ENCODE measurements around the gene GUK1.
"Not testable (repeated sequence)": the region's sequence is repeated elsewhere in the genome, so short reads cannot be mapped to it uniquely, and the experiment has no call there.

GUK1 gene

DNA sequence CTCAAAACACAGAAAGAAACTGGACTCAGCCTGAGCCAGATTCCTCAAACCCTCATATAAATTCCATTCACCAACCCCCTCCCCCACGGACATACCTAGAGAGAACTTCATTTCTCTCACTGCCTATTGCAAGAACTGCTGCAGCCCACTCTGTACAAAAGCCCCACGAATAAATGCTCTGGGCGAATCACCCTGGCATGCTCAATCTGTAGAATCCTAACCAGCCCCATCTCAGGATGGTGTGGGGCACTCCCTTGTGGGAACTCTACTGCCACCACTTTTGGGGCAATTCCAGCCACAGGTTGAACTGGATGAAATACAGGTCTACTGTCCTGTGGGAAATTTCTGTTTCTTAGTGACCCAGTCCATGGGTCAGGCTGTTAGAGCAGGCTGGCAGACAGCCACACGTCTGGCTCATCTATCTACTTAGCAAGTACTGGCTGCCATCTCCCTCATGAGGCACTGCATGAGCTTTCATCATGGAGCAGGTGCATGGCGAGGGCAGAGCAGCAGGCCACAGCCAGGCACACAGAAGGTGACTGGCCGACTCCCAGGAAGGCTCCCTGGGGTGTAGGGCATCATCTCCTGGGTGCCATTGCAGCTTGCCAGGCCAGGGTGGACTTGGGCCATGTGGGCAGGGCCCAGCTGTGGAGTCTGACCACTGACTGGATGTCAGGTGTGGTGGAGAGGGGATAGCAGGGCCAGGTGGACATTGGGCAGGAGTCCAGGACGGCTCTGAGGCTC, 35.4 kb upstream of the GUK1 start:
- no peak for DNase-seq

- DNase-seq = no peak
Observed at GRCh38 chr1:228105270-228105995, 34.6 kb upstream of the GUK1 start.

DNA sequence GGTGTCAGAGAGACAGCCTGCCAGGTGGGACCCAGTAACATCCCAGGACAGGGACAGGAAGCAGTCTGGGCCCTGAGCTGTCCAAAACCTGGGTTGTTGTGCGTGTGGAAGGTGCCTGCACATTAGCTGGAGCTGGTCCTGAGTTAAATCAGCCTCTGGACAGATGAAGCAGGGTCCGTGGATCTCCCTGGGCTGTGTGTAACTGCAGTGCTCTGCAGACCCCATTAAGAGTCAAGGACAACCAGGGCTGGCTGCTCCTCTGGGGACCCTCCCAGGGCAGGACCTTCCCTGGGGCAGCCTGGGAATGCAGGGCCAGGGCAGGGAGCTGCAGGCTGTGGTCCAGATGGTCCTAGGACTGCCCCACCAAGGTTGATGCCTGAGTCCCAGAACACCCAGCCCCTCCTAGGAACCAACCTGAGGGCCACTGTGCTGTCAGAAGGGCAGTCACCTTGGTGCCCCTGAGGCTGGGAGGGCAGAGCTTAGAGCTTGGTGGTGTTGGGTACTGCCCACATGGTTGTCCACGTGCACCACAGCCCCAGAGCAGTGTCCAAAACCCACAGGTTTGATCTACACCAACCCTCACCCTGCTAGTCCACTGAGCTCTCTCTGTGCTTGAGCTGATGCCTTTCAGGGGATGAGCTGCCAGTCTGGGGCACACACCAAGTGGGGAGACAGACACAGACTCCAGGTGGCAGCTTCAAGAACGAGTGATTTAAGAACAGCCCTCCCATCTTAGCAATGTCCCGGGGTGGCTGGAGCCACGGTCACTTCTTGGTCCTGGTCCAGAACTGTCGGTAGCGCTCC, 33.9 kb upstream of the GUK1 start:
- DNase-seq = no peak

DNA sequence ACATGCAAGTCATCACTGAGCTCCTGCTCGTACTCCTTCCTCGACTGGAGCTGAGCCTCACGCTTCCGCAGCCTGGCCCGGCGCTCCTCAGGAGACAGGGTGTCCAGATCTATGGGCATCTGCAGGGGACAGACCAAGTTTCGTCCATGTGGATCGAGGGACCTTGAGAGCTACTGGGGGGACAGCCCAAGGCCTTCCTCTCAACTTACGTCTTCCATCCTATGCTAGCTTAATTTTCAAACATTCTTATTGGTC, 33.4 kb upstream of the GUK1 start:
- DNase-seq = no peak

GRCh38 chr1:228107636-228108035, 32.4 kb upstream of the GUK1 start:
- DNase-seq = no peak

DNA sequence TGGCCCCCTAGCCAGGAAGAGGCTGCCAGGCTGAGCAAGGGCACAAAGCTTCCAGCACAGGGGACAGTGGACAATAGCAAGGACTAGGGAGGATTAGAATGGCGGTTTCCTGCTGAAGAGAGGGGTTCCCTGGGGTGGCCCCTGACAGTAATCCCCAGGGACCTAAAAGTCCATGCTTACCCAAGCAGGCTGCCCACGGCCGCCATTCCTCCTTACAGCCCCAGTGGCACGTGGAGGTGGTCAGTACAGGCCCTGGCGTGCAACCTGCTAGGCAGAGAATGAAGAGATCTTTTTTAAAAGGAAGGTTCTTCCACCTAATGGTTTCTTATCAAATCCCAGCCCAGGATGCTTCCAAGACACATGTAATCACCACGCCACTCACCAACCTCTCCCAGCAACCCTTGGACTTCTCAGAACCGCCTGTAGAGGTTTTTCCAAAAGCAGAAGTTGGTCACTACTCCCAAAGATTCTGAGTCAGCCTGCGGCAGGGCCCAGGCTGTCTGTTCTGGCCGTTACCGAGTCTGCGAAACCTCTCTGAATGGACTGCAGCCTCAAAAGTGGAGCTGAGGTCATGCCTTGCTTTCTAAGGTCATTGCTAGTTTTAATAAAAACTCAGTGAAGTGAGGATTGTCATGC, 31.9 kb upstream of the GUK1 start:
- DNase-seq = no peak

GRCh38 chr1:228108742-228109072, 31.4 kb upstream of the GUK1 start:
- DNase-seq = no peak

DNA sequence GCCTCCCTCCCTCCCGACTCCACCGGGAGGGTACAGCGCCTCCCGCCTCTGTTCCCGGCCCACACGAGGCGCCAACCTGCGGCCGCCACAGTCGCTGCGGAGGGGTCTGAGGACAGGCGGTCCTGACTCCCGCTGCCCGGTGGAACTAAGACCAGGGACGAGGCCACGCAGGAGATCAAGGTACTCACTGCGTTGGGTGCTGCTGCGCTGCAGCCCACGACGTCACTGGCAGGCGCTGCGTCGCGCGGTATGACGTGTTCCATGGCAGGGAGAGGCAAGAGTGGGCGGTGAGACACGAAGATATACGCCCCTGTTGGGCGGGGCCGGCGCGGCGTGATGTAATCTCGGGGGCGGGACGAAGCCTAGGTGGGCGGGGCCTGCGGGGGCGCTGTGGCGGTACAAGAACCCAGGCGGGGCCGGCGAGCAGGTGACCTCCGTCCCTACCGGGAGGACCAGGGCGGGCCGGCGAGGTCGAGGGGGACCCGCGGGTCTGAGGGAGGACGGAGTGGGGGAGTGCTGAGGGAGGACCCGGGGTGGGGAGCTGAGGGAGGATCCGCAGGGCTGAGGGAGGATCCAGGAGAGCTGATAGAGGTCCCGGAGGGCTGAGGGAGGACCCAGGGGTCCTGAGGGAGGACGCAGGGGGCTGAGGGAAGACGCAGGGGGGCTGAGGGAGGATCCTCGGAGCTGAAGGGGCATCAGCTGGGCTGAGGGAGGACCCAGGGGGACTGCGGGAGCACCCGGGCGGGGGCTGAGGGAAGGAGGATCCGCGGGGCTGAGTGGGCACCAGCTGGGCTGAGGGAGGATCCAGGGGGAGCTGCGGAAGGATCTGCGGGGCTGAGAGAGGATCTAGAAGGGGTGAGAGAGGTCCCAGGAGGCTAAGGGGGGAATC, 30.8 kb upstream of the GUK1 start, which contains the start of gene MRPL55:
MRPL55 (minus strand) TSS at position 227 of the 889 bp plus-strand sequence. CDS start 1,039 bp downstream, outside the sequence.
- peak; percentile 95 to 99 (median 97) for DNase-seq

- no peak for DNase-seq
Observed at GRCh38 chr1:228109962-228110488, 30.1 kb upstream of the GUK1 start.

- no peak for DNase-seq
Observed at GRCh38 chr1:228110556-228110955, 29.5 kb upstream of the GUK1 start.

DNA sequence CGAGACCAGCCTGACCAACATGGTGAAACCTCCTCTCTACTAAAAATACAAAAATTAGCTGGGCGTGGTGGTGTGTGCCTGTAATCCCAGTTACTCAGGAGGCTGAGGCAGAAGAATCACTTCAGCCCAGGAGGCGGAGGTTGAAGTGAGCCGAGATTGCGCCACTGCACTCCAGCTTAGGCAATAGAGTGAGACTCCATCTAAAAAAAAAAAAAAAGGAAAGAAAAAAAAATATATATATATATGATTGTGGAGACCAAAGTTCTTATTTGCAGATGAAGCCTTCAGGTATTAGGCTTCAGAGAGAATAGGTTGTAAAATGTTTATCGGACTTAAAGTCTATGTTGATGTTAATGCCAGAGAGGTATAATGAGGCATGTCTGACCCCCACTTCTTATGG, 28.8 kb upstream of the GUK1 start:
- DNase-seq = not testable (repeated sequence)

GRCh38 chr1:228112167-228112566, 27.9 kb upstream of the GUK1 start:
- DNase-seq = no peak

GRCh38 chr1:228112617-228113016, 27.5 kb upstream of the GUK1 start:
- DNase-seq = no peak

DNA sequence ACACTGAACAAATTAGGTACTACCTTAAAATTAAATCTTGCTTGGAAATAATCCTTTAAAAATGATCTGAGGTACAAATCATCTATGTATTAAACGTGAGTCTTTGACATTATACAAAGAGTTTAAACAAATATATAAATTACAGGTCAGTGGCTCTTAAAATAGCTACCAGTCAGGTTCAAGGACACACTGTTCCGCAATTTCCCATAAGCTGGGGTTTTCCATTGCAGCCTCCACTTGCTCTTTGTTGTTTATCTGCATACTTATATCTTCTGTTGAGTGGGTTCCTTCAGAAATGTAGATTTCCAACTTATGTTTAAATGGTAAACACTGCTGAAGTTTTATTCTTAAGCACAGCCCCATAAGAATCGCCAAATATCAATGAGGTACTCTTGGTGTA, 25.3 kb upstream of the GUK1 start:
- DNase-seq = no peak

- no peak for DNase-seq
Observed at GRCh38 chr1:228117335-228117734, 22.7 kb upstream of the GUK1 start.

GRCh38 chr1:228118040-228118439, 22.0 kb upstream of the GUK1 start:
- no peak for DNase-seq

GRCh38 chr1:228120351-228120750, 19.7 kb upstream of the GUK1 start:
- no peak for DNase-seq

DNA sequence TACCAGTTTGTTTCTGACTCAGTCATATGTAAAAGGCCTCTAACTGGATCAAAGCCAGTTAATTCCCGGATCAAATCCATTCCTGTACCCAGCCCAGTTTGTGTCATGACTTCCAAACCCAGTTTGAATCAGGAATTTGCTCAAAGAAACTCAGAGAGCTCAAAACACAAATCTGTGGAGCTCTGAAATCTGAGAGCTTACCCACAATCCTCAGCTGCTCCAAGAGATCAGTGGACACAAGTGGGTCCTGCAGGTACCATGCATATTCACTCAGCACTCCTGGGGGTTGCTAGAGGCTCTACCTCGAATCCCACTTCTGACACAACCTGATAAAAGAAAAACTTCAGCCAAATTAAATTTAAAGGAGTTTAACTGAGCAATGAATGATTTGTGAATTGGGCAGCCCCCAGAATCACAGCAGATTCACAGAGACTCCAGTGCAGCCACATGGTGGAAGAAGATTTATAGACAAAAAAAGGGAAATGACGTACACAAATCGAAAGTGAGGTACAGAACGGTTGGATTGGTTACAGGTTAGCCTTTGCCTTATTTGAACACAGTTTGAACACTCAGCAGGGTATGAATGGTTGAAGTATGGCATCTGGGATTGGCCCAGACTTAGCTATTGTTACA, 19.1 kb upstream of the GUK1 start:
- DNase-seq = no peak

DNA sequence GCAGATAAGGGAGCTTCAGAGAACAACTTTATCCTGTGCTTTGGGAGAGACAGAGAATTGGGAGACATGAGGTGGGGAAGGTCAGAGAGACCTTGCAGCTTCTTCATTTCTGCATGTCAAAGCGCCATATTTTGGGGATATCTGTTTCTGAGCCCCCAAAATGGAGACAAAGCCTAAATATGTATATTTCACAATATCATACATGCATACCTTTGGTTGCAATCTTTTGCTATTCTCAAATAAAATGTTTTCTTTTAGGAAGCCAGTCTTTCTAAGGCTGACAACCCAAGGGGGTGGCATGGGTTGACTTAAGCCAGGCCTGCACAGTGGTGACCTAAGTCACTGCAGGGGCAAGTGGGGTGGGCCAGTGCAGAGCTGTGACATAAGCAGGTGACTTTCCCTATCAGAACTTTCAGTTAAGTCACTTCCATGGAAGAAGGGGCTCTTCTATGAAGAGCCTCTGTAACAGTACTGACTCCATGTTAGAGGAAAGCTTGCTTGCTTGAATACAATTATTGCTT, 17.1 kb upstream of the GUK1 start:
- DNase-seq = no peak

DNA sequence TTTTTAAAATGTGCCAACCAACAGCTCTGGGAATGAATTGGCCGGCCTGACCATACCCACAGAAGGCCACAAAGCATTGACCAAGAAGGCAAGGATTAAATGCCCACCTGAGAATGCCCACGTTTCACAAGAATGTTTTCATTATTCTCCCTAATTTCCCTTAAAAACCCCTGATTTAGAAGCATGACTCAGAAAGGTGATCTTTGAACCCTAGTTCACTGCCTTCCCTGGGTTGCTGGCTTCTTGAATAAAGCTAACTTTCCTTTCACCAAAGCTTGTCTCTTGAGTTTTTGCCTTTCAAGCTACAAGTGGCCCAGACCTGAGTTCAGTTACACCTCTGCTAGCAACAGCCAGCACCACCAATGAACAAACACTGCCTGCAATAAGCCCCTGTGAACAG, 16.6 kb upstream of the GUK1 start:
- no peak for DNase-seq

DNA sequence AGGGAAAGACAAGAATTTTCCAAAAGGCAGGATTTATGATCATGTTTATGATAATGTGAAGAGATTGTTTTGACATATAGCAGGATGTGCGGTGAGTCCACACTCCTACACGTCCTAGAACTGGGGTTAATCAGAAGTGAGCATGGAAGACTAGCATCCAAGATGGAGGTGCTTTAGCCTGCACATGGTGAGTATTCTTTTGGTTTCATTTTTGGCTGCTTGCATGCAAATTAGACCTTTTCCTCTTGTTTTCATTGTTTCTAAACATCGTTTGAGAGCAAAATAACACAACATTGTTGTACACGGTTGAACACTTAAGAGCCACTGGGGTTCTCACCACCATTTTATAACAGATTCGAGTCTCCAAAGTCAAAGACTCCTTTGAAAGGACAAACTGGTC, 14.9 kb upstream of the GUK1 start:
- DNase-seq = no peak
